MV-4-11 (cell line): ENCODE data around the gene FOXF1.

Source experiments
- DNase-seq: peaks from one replicate; lab custom pipeline; 2025; lab: John Stamatoyannopoulos, UW

FOXF1 gene

DNA sequence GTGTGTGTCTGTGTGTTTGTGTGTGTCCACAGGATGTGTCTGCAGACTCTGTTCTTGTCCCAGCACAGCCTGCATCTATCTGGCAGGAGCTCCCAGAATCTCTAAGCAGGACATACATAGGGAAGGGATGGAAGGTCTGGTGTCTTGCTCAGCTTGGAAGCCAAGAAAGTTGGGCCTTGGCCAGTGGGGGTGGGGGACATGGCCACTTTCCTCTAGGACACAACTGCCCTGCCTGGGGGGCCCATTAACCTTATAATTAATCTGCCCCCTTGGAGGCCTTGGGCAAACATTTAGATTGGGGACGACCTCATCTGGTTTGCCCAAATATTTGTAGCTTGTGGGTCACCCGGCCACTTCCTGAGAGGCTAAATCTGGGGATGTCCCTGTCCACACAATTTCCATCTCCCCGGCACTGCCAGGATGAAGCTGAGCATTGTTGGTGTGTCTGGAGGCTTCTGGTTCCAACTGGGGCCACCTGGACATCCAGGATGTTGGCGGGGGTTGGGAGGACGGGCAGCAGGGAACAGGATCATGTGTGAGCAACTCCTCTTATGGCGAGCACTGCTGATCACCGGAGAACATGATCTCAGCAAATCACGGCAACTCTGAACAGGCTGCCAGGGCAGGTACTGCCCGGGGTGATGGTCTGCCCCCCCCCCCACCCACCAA, 17.2 kb upstream of the FOXF1 start:
- DNase-seq = no peak

DNA sequence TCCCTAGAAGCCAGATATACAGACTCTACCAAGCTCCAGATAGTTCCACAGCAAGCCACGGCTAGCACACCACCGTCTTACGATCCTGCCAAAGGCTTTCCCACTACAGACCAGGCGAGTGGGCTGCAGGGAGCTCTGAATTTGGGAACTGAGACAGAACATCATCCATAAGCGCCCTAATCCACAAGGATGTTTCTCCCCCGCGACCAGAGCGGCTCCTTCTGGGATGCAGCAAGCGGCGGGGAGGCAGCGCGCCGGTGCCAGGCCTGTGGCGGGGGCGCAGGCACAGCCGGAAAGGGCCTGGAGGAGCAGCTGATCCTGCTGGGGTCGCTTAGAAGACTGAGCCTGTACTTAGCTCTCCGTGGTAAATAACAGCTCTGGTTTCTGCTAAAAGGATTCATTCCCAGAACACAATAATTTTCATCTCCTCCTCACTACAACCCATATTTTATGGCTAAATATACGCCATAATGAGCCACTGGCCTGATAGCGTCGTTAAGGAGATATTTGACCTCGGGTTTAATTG, 16.2 kb upstream of the FOXF1 start:
- no peak for DNase-seq

DNA sequence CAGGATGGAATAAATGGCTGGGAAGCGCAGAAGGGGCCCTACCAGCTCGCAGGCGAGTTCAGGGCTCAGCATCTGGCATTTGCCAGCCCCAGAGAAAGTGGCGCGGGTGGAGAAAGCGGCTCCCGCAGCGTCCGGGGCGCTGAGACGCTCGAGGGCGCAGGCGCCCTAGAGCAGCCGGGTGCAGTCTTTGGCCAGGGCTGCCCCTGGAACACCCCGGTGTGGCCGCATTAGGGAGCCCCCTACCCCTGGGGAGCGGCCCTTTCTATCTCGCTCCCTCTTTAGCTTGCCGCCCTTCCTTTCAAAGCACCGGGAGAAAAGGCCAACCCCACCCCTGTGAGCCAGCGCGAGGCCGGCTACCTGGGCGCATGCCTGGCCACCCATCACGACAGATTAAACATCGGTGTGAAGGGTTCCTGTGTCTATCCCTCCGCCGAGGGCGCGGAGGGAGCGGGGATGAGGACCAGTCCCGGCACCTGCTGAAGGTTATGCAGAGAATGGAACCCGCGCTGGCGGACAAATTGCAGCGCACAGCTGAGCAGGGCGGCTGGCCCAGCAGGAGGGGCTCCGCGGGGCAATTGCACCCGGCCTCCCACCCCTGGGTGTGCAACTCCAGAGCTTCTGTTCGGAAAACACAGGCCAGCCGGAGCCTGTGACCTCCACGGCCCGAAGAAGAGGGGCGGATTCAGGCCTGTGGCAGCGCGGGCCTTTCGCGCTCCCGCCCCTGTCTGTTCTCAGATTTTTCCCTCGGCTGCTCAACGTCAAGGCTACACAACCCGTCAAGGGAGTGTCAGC, 15.6 kb upstream of the FOXF1 start:
- DNase-seq = no peak

DNA sequence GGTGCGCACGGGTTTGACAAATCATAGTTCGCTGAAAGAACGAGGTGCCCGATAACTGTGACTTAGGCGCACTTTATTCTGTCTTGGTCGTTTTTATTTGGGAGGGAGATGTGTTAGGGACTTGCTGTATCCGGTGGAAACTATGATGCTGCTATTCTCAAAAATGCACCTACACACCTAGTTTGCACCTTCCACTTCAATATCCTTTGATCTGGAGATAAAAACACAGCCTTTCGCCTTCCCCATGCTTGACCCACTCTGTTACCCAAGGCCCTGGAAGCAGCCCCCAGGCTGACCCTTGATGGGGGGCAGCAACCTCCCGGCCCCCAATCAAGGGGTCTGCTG, 15.0 kb upstream of the FOXF1 start:
- no peak for DNase-seq

DNA sequence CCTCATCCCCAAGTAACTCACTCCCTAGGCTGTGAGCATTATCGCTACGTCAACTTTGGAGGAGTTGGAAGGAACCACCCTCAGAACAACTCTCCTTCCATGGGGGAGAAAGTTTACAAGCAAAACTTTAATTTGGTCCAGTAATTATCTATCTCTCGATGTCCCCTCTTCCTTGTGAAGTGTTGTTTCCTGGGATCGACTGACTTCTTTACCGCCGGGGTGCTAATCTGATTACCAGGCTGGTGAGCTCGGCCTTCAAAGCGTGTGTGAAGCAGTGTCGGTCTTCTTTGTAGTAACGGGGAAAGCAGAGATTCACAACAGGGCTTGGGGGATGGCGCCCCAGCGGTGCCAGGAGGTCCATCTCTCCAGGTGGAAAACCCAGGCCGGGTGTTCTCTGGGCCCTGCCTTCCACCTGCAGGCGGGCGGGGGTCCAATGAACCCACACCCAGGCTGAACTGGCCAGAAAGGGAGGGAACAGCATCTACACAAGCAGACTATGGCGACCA, 14.5 kb upstream of the FOXF1 start:
- no peak for DNase-seq

DNA sequence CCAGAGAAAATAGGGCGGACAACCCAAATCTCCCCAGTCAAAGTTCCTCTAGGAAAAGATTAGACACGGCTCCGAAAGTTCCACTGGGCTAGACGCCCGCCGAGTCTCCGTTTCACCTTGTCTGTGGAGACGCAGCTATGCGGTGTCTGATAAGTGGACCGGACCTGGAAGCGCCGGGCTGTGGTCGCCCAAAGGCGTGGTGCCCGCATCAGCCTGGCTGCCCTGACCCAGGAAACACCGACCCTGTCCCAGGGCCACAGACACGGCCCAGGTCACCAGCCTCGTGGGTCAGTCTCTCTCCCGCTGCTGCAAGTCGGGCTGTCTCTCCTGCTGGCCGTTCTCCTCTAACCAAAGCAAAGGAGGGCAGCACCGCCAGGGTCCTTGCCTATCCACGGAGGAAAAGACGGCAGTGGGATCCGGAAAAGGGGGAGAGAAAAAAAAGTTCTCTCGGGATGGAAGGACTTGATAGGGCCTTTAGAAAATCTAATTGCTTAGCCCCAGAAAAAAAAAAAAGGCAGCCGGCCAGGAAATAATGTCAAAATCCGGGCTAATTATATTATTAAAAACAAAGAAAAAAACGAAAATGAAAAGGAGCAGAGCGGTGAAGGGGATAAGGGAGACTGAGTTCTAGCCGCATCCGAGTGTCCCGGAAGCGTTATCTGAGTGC, 13.9 kb upstream of the FOXF1 start:
- DNase-seq = no peak

DNA sequence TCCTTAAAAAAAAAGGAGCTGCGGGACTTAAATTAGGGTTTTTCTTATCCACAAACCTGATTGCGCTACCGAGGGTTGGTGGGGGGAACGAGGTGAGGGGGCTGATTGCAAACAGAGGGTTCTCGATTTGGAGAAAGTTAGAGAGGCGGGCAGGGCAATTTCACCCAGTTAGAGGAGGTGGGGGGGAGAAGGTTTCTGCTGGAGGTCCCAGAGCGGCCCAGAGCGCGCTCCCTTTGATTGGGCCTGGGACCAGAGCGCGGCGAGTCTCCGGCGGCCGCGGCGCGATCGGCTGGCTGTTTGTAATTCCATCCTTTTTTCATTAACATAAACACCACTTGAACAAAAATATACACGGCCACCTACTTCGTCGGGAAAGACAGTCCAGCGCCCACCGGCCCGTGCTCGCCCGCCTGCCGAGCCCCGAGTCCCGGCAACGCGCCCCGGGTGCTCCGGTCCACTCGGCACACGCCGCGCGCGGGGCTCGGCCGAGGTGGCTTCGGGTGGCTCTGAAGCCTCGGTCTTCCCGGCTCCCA, 13.3 kb upstream of the FOXF1 start:
- DNase-seq = no peak

DNA sequence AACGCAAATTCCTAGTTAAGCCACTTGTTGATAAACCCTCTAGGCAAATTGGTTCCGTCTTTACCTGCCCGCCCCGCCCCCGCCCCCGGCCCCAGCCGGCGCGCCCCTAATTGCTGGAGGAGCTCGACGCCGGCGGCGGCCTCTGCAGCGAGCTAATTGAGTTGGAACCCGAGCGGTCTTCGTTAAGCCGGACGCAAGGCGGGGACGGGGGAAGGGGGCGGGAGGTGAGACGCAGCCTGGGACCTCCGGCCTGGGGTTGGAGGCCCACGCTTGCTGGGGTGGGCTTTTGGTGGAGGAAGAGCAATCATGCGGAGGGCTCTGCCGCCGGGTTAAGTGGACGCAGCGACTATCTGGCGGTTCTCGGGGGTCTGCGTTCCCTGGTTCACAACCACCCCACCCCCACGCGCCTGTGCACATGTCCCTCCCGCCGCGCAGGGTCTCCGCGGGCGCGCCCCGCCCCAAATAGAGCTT, 12.7 kb upstream of the FOXF1 start:
- DNase-seq = no peak

DNA sequence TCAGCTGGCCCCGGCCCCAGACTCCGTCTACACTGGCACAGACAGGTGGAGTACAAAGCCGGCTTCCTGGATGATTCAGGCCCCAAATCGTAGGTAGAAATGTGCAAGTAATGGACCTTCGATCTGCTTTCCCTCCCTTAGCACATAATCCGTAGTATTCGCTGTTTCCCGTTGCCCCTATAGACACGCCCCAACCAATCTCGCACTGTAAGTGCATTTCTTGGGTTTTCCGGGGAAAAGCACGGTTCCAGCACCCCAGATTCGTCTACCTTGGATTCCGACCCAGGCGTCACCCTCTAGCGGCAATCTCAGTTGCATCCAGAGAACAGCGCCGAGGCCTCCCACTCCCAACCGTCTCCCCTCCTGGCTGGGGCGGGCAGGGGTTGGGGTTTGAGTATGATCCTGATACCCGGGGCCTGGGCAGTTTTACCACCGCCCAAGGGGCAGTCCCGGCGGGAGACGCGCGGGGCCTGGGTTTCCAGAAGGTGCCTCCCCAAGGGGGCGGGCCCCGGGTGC, 12.1 kb upstream of the FOXF1 start:
- no peak for DNase-seq

DNA sequence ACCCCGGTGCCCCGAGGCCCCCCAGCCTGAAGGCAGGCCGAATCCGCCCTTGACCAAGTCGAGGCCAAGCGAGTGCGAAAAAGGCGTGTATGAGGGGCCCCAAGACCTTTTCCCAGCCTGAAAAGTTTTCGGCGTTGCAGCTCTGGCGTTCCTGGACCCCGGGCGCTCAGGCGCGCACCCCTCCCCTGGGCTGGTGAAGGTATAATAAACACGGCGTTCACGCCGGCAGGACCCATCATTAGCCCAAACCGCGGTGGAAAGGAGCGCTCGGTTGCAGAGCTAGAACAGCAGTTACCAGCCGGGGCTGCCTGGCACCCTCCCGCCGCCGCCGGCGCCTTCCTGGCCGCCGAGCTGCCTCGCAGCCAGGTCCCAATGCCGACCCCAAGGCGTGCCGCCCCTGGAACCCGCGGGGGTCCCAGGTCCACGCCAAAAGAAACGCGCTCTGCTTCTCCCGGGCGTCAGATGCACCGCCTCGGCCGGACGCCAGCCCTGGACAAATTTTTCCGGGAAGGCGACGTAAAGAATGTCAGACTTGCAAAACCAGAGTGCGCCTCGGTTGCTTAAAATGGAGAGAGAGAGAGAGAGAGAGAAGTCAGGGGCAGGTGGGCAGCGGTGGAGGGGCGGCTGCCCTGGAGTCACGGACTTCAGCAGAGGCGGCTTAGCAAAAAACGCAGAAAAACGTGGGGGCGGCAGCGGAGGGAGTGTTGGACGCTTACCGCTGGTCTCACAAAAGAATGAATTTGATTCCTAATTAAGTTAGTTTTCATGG, 11.5 kb upstream of the FOXF1 start:
- no peak for DNase-seq

DNA sequence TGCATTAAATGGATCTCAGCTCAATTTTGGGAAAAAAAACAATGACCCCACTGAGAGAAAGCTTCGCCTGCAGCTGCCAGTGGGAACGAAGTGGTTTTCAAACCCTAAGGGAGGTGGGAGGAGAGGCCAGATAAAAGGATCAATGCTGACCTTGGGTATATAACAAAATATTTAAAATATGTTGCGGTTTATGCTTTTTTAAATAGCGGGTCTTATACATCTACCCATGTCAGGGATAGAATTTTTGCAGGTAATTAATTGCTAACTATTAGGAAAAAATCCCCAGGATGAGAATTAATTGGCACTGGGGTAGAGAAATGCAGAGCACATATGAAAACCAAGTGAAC, 10.9 kb upstream of the FOXF1 start:
- no peak for DNase-seq

DNA sequence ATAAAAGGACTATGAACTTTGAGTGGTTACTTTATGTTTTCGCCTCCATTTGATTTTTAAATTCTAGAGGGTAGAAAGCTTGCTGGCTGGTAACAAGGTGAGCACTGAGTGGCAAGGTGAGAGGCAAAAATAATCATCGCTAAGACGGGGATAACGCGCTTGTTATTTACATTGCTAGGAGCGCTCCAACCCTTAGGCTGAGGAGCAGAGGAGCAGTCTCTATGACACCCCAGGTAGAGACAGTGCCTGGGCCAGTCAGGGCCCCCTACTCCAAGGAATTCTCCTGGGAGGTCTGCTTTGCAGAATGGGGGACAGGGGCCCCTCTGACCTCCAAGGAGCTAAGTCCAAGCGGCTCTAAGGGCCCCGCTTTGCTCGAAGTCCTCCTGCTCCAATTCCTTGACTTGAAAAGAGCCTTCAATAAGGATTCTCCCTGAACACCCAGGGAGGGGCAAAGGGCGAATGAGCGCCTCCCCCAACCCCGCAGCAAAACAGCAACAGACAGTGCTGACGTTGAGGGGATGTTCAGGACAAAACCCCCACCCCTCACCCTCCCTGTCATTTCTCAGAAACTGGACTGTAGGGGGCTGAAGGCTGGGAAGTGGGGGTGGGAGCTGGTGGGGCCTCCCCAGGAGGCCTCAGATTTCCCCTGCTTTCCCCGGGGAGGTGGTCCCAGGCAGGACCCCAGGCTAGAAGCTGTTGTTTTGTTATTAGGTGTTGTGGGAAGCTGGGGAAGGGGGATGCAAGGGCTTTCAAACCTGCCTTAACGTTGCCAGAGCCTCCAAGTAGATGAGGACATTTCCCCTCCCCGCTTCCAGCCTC, 10.2 kb upstream of the FOXF1 start:
- DNase-seq = no peak

DNA sequence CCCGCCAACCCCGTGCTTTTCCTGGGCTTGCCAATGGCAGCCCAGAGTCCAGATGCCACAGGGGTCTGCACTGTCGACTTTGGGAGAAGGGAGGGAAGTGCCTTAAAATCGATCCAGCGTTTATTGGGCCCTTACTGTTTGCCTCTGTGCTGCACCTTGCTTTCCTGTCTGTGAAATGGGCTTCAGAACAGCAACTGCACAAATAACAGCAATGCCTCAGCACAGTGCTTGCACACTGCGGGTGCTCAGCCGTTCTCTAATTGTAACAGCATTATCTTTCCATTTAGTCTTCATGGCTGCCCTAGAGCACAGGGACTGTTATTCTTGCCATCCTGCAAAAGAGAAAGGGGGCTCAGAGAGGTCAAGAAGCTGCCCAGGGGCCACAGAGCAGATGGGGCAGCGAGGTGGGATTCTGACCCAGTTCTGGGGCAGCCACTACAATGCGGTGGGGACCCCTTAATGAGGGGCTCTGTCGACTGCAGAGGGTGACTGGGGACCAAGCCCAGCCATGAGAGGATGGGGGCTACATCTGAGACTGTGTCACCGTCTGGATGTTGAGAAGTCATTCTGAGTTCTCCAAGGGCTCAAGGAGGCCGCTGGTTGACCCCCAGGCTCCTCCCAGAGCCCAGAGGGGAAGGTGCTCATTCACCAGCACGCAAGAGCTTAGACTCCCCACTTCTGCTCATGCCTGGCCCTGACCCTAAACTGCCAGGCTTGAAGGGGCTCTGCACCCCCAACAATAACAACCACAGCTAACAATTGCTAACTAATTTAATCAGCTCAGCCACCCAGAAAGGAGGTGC, 9.4 kb upstream of the FOXF1 start:
- DNase-seq = no peak

DNA sequence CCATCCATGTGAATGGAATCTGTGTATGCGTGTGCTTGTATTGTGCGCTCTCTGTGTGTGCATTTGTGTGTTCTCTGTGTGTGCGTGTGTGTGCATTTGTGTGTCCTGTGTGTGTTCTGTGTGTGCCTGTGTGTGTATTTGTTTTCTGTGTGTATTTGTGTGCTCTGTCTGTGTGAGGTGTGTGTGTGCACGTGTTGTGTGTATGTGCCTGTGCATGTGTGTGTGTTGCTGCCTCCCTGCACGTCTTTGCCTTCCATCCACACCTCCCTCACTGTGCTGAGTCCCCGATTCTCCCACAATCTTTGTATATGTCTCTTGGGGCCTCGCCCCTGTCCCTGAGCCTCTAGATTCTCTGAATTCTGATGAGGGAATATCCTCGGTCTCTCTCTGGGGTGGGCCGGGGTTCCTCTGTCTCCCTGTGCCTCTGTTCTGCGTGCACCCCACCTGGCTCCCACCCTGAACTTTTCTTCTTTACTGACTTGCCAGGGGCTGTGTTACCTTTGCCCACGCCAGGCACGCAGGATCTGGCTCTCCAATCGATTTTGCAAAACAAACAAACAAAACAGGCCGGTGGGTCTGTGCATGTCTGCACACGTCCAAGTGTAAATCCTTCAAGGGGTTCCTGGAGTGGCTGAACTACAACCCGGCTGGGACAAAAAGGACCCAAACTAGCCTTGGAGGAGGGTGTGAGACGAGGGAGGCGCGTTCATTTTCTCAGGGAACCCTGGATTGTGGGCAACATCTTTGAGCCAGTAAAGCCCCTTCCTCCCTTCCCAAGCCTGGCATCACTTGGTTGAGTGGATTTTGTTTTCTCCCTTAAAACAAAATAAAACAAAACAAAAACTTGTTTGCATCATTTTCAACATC, 8.1 kb upstream of the FOXF1 start:
- no peak for DNase-seq

DNA sequence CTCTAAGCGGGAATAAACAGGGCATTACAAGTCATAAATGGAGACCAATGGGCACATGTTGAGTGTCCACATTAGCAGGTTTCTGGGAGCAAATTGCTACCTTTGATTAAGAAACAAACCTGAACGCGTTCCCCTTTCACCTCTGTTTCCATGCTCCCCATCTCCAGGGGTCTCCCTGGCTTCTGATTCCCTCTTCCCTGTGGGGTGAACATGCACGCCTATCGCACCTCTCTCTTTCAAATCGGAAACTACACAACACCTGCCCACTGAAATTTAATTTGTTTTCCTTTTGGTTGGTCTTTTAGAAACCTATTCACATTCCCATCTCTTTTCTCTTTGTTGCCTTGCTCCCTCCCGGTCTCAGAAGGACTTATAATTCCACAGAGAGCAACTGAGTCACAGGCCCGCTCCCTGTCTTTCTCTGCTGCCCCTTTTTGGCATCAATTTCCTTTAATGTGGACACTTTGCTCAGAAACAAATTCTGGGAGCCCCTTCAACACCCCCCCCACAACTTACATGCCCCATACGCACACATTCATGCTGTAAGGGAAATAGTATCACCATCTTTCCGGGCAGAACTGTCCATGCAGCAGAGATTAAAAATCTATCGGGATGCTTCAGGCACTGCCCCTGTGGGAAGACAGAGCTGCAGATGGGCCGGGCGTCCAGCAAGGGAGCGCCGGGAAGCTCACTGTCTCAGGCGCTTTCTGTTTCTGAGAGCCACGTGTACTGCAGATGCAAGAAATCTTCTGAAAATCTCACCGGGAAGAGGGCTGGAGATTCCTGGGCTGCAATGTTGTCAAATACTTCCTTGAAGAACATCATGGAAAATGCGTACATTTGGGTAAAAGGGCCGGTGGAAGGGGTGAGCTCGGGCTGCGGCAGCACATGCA, 7.2 kb upstream of the FOXF1 start:
- no peak for DNase-seq

DNA sequence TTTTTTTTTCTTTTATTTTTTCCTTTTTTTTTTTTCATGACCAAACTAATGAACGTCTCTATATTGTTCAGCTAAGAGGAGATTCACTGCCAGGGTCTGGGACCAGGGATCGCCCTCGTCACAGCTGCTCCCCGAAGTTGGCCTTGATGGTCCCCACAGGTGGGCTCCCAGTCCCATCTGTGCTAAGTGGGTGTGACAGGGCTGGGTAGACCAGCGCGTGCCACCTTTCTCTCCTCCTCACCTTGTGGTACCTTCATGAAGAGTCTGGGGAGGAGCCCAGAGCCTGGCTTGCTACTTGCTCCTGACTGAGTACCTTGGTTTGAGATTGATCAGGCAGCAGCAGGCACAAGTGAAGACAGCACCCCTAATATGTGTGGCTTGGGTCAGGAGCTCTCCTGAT, 6.5 kb upstream of the FOXF1 start:
- no peak for DNase-seq

DNA sequence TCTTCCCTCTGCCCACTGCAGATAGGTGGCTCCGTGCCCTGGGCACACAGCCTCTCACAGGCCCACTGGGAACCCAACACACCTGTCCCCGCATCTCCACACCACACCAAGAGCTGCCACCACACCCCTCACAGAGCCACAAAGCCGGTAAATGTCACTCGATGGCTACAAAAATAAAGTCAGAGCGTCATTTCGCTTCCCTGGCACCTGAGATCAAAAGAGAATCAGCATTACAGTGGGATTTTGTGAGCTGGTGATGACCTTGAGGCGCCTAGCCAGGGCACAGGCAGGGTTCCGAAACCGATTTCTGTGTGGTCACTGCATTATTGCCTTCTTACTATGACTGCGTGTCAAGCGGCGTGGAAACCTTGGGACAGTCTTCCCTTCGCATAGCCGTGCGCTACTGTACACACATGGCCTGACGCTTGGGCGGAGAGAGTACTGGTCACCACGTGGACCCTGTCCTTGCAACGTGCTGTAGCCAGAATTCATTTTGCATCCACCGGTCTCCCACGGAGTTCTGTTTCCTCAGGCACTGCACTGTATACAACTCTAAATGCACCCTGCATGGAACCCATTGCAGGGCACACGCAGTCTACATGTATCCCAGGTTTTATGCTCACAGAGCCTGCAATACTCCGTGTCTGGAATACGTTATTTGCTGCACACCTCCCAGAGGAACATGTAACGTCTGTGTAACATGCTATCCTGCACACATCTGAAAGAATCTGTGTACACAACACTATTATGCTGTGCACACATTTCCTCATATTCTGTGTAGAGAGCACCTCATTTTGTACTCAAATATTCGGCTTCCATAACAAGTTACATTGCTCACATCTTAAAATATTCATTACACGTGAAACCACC, 5.8 kb upstream of the FOXF1 start:
- no peak for DNase-seq
